Adrenal gland (tissue), 12 donors: Measurements from ENCODE around the gene JAK2. TPM values are rescaled to one million over a fixed set of nuclear protein-coding genes. Genes with fewer than 3 reads are reported as not detected.
"Not testable (repeated sequence)": the region's sequence is repeated elsewhere in the genome, so short reads cannot be mapped to it uniquely, and the experiment has no call there.

Source experiments
- DNase-seq, 7 donors: peaks; one replicate each; pipeline ENCODE4 v3.0.0-alpha.2; 2019 to 2020
- H3K27ac ChIP-seq, 5 donors: fragments of 200-600 bp; sonication (generic) in 4 of 5; 1 replicate in 3 of 5; 2 replicates in 2 of 5; pipeline versions ENCODE4 v1.5.1 to v1.8.0; 2016 to 2020; ENCODE audit warnings: mild to moderate bottlenecking in 1 of 5
- H3K27me3 ChIP-seq: fragments of 200-600 bp; 2 replicates; pipeline ENCODE4 v1.8.0; 2021
- H3K36me3 ChIP-seq, 2 donors: fragments of 200-600 bp; replicated peaks in 1 of 2; 1 replicate in 1 of 2; 2 replicates in 1 of 2; pipeline versions ENCODE4 v1.5.1 to v1.8.0; 2018 to 2022
- H3K4me1 ChIP-seq, 2 donors: fragments of 200-600 bp; replicated peaks in 1 of 2; 1 replicate in 1 of 2; 2 replicates in 1 of 2; pipeline versions ENCODE4 v1.5.1 to v1.8.0; 2018 to 2021
- H3K4me3 ChIP-seq, 4 donors: fragments of 200-600 bp; sonication (generic) in 3 of 4; one replicate each; pipeline ENCODE4 v1.5.1; 2016 to 2018
- H3K9me3 ChIP-seq, 3 donors: fragments of 200-600 bp; sonication (generic) in 1 of 3; replicated peaks in 1 of 3; 1 replicate in 2 of 3; 2 replicates in 1 of 3; pipeline versions ENCODE4 v1.5.1 to v1.8.0; 2016 to 2021
- POLR2A ChIP-seq, 2 donors: fragments of 450-650 bp; IDR thresholded peaks; one replicate each; pipeline ENCODE4 v1.6.1; 2017; ENCODE audit warnings: antibody characterized with exemption in 2 of 2, mild to moderate bottlenecking in 2 of 2, moderate library complexity in 1 of 2
- WGBS, 4 donors: extraction: QIAGEN DNeasy Blood & Tissue Kit in 2 of 4; methylation state at CpG; one replicate each; pipeline versions ENCODE4 v1.1.5 to v1.1.7; 2013 to 2017; 5-methylcytosine and 5-hydroxymethylcytosine counted together
- intact Hi-C, 2 donors: fragments of 100-400 bp; cut with DNase I; formaldehyde crosslinking; loops; one replicate each; pipeline versions ENCODE4 v1.14.1 to v1.15.0; 2022 to 2023
- polyA plus RNA-seq, 3 donors: library from polyadenylated mRNA; stranded (reverse); fragments of 200-250 nt in 2 of 3; fragments of 350-450 nt in 1 of 3; fragmentation: Illumina TruSeq in 1 of 3; extraction: RNeasy Lipid Tissue Mini Kit (QIAGEN cat#74804) in 1 of 3; gene quantifications; one replicate each; pipeline ENCODE4 v1.2.3, GENCODE V29; 2013 to 2014
- total RNA-seq, 9 donors: library from RNA; depleted of rRNA in 4 of 9; stranded (reverse); fragments of >200 nt in 4 of 9; fragments of 120-200 nt in 1 of 9; fragmentation: NEBNext Ultra II Directional in 1 of 9; extraction: Animal tissue kit (Norgen Biotek cat#: 25700) in 1 of 9; gene quantifications; one replicate each; pipeline versions ENCODE4 v1.1.0 to v1.2.4, GENCODE V29; 2013 to 2023
- TF ChIP-seq, protein P1 (sequence below), 6 experiments: fragments of 450-650 bp in 4 of 6; fragments of 200-600 bp in 2 of 6; sonication (generic) in 1 of 6; IDR thresholded peaks; 1 replicate in 5 of 6; 2 replicates in 1 of 6; pipeline versions ENCODE4 v1.5.1 to v1.8.0; 2016 to 2021; ENCODE audit warnings: antibody characterized with exemption in 6 of 6, mild to moderate bottlenecking in 2 of 6, moderate library complexity in 1 of 6
- donor health status: healthy with polysubstance abuse.
- donor health status: Bipolar disorder and iron deficiency.
- donor health status: DM: yes; HTN: yes; CAD: no.
- donor health status: DM: no; HTN: no; CAD: no.
- donor health status: DM: no; HTN: no; CAD: no.
- donor health status: DM: yes; HTN: yes; CAD: no.

JAK2 gene
- total and polyA plus RNA-seq, 12 donors, result 3.5 to 21.0 (median 12.5) TPM

DNA sequence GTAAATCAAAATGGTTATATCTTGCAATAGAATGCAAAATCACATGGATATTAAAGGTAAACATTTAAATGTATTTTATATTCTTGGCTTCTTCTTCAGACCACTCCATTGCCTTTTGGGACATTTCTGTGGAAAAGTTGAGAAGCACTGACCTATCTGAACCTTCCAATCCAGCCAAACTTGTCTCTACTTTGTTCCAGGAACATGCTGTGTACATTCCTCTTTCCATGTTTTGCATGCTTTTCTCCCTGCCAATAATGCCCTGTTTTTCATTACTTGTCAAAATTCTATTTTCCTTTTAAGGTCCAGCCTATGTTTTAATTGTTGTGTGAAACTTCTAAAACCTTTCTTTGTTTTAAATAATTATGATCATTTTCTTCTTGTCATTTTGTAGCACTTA is 28.3 kb downstream of the JAK2 start:
- Histone ChIP-seq H3K27ac (no peak overlapping the region), H3K9me3 (peaks cover 0 to under 1% (median 0%) of the 10 kb centered on the region in 3 donors), H3K4me1 (peaks cover 0 to 12% of the 10 kb centered on the region in 2 donors), H3K4me3 (no peak overlapping the region), H3K27me3 (no peaks in the 10 kb centered on the region), H3K36me3 (no peaks in the 10 kb centered on the region)
- intact Hi-C loops, result no loop called here
- DNase-seq, result no peak
- TF ChIP-seq POLR2A (IDR thresholded peaks at IDR 0.05), result no peak
- TF ChIP-seq, protein P1, sequence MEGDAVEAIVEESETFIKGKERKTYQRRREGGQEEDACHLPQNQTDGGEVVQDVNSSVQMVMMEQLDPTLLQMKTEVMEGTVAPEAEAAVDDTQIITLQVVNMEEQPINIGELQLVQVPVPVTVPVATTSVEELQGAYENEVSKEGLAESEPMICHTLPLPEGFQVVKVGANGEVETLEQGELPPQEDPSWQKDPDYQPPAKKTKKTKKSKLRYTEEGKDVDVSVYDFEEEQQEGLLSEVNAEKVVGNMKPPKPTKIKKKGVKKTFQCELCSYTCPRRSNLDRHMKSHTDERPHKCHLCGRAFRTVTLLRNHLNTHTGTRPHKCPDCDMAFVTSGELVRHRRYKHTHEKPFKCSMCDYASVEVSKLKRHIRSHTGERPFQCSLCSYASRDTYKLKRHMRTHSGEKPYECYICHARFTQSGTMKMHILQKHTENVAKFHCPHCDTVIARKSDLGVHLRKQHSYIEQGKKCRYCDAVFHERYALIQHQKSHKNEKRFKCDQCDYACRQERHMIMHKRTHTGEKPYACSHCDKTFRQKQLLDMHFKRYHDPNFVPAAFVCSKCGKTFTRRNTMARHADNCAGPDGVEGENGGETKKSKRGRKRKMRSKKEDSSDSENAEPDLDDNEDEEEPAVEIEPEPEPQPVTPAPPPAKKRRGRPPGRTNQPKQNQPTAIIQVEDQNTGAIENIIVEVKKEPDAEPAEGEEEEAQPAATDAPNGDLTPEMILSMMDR (IDR thresholded peaks at IDR 0.05), result no peak

DNA sequence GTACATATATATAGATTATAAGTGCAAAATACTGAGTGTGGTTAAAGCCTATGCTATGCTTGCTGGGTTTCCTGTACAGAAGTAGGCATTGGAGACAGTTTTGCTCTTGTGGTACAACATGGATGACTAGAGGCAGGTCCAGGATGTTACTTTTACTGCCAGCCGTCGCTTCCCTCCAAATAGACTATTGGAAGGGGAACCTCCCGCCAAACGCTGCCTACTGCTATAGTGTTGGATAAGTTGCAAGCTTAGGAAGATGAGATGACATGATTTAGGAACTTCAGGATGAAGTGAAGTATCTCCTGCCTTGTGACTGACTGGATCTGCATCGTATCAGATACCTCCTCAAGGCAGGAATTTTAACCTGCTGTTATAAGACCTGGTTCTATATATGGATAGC is 30.9 kb downstream of the JAK2 start:
- peaks cover 0 to 12% of the 10 kb centered on the region in 2 donors for H3K4me1 ChIP-seq
- no peak overlapping the region for H3K27ac ChIP-seq
- no peaks in the 10 kb centered on the region for H3K27me3 ChIP-seq
- no peak for TF ChIP-seq POLR2A (IDR thresholded peaks at IDR 0.05)
- TF ChIP-seq, protein P1 (IDR thresholded peaks at IDR 0.05), result no peak
- H3K9me3 ChIP-seq, result peaks cover 0 to 9% (median 0%) of the 10 kb centered on the region in 3 donors
- intact Hi-C loops, result no loop called here
- 85 to 97% (median 85%) methylated on average over 5 of the region's 5 CpGs for WGBS, 4 donors
- H3K4me3 ChIP-seq, result no peak overlapping the region
- no peak for DNase-seq
- no peaks in the 10 kb centered on the region for H3K36me3 ChIP-seq

- Histone ChIP-seq H3K9me3 (peaks cover 0 to 6% (median 0%) of the 10 kb centered on the region in 3 donors), H3K27me3 (no peaks in the 10 kb centered on the region), H3K4me3 (no peak overlapping the region), H3K36me3 (peaks cover 0 to 9% of the 10 kb centered on the region in 2 donors), H3K27ac (no peak overlapping the region), H3K4me1 (no peaks in the 10 kb centered on the region)
- WGBS, 4 donors, result 91 to 94% (median 92%) methylated on average over 3 of the region's 3 CpGs
- no peak for TF ChIP-seq POLR2A (IDR thresholded peaks at IDR 0.05)
- TF ChIP-seq, protein P1 (IDR thresholded peaks at IDR 0.05), result no peak
- peak in 4 of 7 donors; percentile 24 to 51 (median 32) for DNase-seq
- intact Hi-C loops, result no loop called here
Observed at GRCh38 chr9:5025416-5025815, 40.3 kb downstream of the JAK2 start.

GRCh38 chr9:5031941-5032340 is 46.9 kb downstream of the JAK2 start:
- H3K27me3 ChIP-seq, H3K4me3 ChIP-seq, H3K27ac ChIP-seq, H3K9me3 ChIP-seq, DNase-seq, H3K36me3 ChIP-seq, intact Hi-C loops, H3K4me1 ChIP-seq: not testable (repeated sequence)
- WGBS, 4 donors, result 94 to 98% (median 97%) methylated on average over 15 to 19 of the region's 19 CpGs

DNA sequence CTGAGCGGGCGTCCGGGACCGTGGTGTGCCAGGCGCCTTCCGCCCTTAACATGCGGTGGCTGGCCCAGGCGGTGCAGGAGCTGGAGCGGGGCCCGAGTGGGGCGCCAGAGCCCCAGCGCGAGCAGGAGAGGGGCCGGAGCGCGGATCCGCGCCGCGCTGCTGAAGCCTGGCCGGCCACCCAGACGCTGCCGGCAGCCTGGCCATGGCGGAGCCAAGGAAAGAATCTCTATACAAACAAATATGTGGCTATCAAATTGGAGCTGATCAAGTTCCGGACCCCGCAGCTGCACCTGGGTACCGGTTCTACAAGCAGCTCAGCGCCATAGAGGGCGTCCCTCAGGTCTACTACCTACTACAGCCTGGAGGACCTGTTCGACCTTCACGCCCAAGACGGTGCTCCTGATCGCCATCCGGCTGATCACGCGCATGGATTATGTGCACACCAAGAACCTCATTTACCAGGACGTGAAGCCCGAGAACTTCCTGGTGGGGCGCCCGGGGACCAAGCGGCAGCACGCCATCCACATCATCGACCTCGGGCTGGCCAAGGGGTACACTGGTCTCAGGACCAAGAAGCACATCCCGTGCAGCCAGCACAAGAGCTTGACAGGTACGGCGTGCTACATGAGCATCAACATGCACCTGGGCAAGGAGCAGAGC is 55.8 kb downstream of the JAK2 start:
- 94 to 97% (median 96%) methylated on average over 36 to 47 of the region's 47 CpGs for WGBS, 4 donors
- no peak for TF ChIP-seq POLR2A (IDR thresholded peaks at IDR 0.05)
- TF ChIP-seq, protein P1 (IDR thresholded peaks at IDR 0.05), result no peak

More for the DNA sequence above, 55.8 kb downstream of the JAK2 start:
- peaks cover 0 to 10% of the 10 kb centered on the region in 2 donors for H3K36me3 ChIP-seq
- intact Hi-C loops, result no loop called here
- H3K9me3 ChIP-seq, result no peaks in the 10 kb centered on the region
- no peak overlapping the region for H3K4me3 ChIP-seq
- no peaks in the 10 kb centered on the region for H3K27me3 ChIP-seq
- peak in 1 of 7 donors; percentile 11 for DNase-seq
- H3K4me1 ChIP-seq, result no peaks in the 10 kb centered on the region
- H3K27ac ChIP-seq, result no peak overlapping the region
